Uterus (tissue), 2 donors: ENCODE data around the gene SORL1.

ENCODE experiments used
- POLR2A ChIP-seq, 2 donors: fragments of 450-650 bp; IDR thresholded peaks; one replicate each; pipeline ENCODE4 v1.6.1; 2016; ENCODE audit warnings: antibody characterized with exemption in 2 of 2, mild to moderate bottlenecking in 1 of 2, moderate library complexity in 1 of 2
- TF ChIP-seq, protein P1 (sequence below), 4 experiments: fragments of 200-600 bp in 2 of 4; fragments of 450-650 bp in 2 of 4; sonication (generic) in 2 of 4; IDR thresholded peaks; one replicate each; pipeline ENCODE4 v1.5.1; 2016 to 2019; ENCODE audit warnings: antibody characterized with exemption in 4 of 4, mild to moderate bottlenecking in 2 of 4, moderate library complexity in 1 of 4

DNA sequence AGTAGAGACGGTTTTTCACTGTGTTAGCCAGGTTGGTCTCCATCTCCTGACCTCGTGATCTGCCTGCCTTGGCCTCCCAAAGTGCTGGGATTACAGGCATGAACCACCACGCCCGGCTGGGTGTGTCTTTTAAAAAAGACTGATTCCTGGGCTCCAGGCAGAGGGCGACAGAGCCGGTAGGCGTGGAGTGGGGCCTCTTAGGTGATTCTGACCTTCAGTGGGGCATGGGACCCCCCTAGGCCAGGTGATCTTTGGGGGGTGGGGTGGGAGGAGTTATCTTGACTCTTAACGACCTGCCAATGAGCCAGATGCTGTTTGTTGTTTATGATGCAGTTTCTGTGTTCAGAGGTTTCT is 13.6 kb downstream of the SORL1 start:
- TF ChIP-seq, protein P1, sequence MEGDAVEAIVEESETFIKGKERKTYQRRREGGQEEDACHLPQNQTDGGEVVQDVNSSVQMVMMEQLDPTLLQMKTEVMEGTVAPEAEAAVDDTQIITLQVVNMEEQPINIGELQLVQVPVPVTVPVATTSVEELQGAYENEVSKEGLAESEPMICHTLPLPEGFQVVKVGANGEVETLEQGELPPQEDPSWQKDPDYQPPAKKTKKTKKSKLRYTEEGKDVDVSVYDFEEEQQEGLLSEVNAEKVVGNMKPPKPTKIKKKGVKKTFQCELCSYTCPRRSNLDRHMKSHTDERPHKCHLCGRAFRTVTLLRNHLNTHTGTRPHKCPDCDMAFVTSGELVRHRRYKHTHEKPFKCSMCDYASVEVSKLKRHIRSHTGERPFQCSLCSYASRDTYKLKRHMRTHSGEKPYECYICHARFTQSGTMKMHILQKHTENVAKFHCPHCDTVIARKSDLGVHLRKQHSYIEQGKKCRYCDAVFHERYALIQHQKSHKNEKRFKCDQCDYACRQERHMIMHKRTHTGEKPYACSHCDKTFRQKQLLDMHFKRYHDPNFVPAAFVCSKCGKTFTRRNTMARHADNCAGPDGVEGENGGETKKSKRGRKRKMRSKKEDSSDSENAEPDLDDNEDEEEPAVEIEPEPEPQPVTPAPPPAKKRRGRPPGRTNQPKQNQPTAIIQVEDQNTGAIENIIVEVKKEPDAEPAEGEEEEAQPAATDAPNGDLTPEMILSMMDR (IDR thresholded peaks at IDR 0.05), result no peak
- TF ChIP-seq POLR2A (IDR thresholded peaks at IDR 0.05), result no peak
